KOPT-K1 (cell line): ENCODE measurements around the gene C2CD2.

Experiments used
- H3K27ac ChIP-seq: fragments of 200-600 bp; sonication (generic); 2 replicates; pipeline ENCODE4 v1.5.1; 2016; ENCODE audit warnings: antibody characterized with exemption, mild to moderate bottlenecking, low read depth, low read length; ENCODE audit not compliant: poor library complexity, severe bottlenecking
- H3K36me3 ChIP-seq: fragments of 200-600 bp; sonication (generic); 2 replicates; pipeline ENCODE4 v1.5.1; 2017; ENCODE audit warnings: antibody characterized with exemption, mild to moderate bottlenecking, low read length, moderate library complexity; ENCODE audit not compliant: insufficient read depth
- H3K9me3 ChIP-seq: fragments of 200-600 bp; sonication (generic); 2 replicates; pipeline ENCODE4 v1.5.1; 2017; ENCODE audit warnings: antibody characterized with exemption, low read length, mild to moderate bottlenecking; ENCODE audit not compliant: insufficient read depth, poor library complexity, severe bottlenecking

Gene C2CD2

DNA sequence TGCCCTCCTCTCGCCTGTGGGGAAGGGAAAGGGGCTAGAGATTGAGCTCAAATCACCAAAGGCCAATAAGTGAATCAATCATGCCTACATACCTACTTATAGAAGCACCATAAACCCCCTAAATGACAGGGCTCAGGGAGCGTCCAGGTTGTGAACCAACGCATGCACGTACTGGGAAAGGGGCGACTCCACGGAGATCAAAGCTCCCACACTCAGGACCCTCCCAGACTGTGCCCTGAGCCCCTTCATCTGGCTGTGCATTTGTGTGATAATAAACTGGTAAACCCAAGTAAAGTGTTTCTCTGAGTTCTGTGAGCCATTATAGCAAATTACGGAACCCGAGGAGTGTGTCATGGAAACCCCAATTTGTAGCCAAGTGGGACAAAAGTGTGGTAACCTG is 50.9 kb downstream of the C2CD2 start:
- H3K36me3 ChIP-seq = no peaks in the 10 kb centered on the region

GRCh38 chr21:41901782-41902181 is 52.0 kb downstream of the C2CD2 start:
- H3K36me3 ChIP-seq = no peaks in the 10 kb centered on the region
- no peaks in the 10 kb centered on the region for H3K9me3 ChIP-seq
- H3K27ac ChIP-seq = peak overlapping the region; percentile 97

More for the DNA sequence above, 50.9 kb downstream of the C2CD2 start:
- H3K27ac ChIP-seq = no peak overlapping the region
- no peaks in the 10 kb centered on the region for H3K9me3 ChIP-seq

DNA sequence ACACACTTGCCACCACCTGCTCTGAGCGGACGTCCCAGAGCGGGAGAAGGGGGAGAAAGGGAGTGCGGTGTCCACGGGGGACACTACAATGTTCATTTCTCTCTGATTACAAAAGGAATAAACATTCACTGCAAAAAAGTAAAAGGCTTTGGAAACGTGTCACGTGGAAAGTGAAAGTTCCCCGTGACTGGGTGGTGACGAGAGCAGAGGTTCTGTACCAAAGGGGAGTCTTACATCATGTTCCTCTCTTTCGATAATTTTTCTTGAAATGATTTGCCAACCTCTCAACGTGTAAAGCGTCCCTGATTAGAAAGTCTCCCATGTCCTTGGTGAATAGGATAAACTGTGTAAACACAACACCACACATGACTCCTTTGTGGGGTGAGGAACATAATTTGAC is 52.7 kb downstream of the C2CD2 start:
- H3K9me3 ChIP-seq = no peaks in the 10 kb centered on the region
- no peaks in the 10 kb centered on the region for H3K36me3 ChIP-seq
- peak overlapping the region; percentile 97 for H3K27ac ChIP-seq

- H3K9me3 ChIP-seq = no peaks in the 10 kb centered on the region
- H3K27ac ChIP-seq = peak overlapping the region; percentile 97
- no peaks in the 10 kb centered on the region for H3K36me3 ChIP-seq
Observed at GRCh38 chr21:41900401-41900800, 53.4 kb downstream of the C2CD2 start.

GRCh38 chr21:41899426-41900202 is 54.2 kb downstream of the C2CD2 start:
- no peaks in the 10 kb centered on the region for H3K9me3 ChIP-seq
- peak overlapping the region; percentile 97 for H3K27ac ChIP-seq
- H3K36me3 ChIP-seq = no peaks in the 10 kb centered on the region

DNA sequence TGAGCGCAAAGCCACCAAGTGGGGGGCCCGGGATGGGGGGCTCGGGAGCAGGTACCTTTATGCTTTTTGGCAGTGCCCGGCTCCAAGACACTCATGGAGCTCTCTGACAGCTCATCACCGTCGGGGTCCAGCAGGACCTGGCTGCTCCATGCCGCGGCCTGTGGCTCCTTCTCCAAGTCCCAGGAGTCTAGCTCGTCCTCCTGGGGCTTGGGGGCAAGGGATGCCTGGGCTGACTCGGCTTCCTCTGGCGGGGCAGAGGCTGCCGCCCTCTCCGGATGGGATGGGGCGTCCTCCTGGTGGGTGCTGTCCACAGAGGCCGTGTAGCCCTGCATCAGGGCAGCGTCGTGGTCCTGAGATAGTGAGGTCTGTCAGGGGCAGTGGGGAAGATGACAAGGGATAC is 54.8 kb downstream of the C2CD2 start:
- Histone ChIP-seq H3K36me3 (no peaks in the 10 kb centered on the region), H3K9me3 (no peaks in the 10 kb centered on the region), H3K27ac (peak overlapping the region; percentile 97)

- Histone ChIP-seq H3K27ac (peak overlapping the region; percentile 97), H3K9me3 (no peaks in the 10 kb centered on the region), H3K36me3 (no peaks in the 10 kb centered on the region)
Observed at GRCh38 chr21:41897700-41898099, 56.1 kb downstream of the C2CD2 start.

DNA sequence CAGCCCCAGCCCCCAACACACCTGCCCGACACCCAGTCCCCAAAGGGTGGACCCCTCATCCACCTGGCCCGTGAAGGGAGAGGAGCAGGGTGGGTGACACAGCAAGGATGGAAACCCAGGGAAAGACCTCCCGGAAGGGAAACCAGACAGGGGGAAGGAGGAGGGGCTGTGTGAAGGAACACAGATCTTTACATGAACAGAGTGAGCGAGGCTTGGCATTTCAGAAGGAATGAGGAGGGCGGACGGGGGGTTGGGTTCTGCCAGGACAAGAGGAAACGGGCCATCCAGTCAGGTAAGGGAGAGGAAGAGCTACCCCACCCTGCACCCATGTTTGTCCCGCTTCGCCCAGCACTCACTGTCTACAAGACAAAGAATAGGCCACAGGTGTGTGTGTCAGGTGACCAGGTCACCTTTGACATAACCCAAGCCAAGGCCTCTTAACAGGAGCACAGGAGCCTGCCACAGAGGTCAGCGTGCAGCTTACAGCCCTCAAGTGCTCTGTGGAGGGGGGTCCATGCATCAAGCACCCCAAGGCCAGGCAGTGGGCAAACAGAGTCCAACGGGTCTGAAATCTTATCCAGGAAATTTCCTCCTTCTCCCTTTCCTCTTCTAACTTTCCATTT is 56.7 kb downstream of the C2CD2 start:
- peak overlapping the region; percentile 97 for H3K27ac ChIP-seq
- H3K36me3 ChIP-seq = no peaks in the 10 kb centered on the region
- H3K9me3 ChIP-seq = no peaks in the 10 kb centered on the region

DNA sequence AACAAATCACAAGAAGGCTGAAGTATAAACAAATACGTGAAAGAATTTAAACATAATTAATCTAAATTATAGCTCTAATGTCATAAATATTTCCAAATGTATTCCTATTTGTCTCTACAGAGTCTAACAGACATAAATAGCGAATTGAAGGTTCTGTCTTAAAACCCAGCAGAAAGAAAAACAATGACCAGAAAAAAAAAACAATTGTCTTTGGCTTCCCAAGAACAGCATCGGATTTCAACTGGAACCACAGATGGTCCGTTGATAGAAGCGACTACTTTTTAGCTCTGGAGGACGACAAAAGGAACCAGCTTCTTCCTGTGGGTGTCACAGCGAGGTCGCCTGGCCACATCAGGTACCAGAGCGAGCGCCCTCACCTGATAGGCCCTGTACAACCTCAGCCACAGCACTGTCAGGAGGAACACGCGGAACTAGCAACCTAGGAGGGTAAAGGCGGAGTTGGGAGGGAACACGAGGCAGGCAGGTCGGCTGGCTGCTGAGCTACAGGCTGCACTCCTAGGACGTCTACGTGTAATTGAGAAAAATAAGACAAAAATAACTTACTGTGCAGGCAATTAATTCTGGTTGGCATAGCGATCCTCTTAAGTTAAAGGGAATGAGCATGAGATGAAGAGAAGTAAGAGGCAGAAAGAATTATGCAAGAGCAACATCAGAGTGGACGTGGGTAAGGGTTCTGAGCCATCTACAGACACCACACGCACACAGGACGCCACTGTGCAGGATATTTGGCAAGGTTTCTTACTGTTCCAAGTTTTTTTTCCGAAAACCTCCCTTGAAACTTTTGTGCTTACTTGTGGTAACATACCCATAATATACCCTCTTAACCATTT is 58.0 kb downstream of the C2CD2 start:
- H3K9me3 ChIP-seq = no peaks in the 10 kb centered on the region

DNA sequence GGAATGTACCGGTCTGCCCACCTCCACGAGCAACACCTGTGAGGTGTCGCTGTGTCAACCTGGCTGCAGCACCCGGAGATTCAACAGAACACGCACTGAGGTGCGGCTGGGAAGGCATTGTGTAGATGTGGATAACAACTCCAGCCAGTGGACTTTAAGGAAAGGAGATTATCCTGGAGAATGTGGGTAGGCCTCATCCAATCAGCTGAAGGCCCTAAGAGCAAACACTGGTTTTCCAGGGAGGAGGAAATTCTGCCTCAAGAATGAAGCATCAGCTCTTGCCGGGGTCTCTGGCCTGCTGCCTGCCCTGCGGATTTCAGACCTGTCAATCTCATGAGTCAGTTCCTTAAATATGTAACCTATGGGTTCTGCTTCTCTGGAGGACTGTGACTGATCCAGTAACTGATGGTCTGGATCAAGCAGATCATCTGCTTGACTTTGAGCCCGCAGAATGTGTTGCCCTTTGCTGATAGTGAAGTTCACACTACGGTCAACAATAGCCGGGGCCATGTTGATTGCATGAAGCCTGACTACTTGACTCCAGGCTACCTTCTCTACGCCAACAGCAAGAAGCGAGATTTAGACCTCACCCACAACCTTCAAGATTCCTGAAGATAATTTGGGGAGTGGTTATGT is 58.8 kb downstream of the C2CD2 start:
- Histone ChIP-seq H3K27ac (peak overlapping the region; percentile 97), H3K36me3 (no peaks in the 10 kb centered on the region), H3K9me3 (no peaks in the 10 kb centered on the region)

More for the DNA sequence above, 58.0 kb downstream of the C2CD2 start:
- peak overlapping the region; percentile 97 for H3K27ac ChIP-seq
- no peaks in the 10 kb centered on the region for H3K36me3 ChIP-seq

GRCh38 chr21:41894511-41894910 is 59.3 kb downstream of the C2CD2 start:
- H3K27ac ChIP-seq = peak overlapping the region; percentile 97
- H3K36me3 ChIP-seq = no peaks in the 10 kb centered on the region
- H3K9me3 ChIP-seq = no peaks in the 10 kb centered on the region

DNA sequence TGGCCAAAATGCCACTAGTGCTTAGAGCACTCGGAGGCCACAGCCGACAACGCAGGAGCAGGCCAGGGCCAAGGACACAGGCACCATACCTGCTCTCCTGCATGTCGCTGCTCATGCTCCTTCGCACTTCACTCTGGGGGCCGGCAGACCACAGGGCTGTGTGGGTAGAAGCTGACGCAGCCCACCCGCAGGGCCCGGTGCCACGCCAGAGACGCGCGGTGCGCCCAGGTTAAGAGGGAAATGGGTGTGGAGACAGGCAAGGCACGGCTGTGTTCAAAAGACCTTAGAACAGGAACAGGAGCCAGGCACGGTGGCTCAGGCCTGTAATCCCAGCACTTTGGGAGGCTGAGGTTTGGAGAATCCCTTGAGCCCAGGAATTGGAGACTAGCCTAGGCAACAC is 61.1 kb downstream of the C2CD2 start:
- Histone ChIP-seq H3K27ac (no peak overlapping the region), H3K36me3 (peaks cover 7% of the 10 kb centered on the region; the same call in 1 of the 2 replicates), H3K9me3 (no peaks in the 10 kb centered on the region)

DNA sequence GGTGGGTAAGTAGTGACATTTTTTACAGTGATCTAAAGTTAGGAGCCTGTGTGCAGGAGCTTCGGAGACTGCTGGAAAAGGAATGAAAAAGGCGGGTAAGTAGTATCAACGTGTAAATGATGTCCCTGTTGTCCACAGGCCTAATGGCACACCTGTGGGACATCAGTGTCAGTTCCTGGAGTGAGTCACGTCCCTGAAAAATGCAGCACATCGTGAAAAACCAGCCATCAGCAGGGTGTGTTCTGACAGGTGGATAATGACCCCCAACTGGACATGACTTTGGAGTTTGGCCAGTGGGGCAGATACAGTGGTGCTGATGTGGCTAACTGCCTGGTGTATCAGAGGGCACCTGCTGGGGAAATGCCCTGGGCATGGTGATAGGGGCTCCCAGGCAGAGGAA is 62.7 kb downstream of the C2CD2 start:
- Histone ChIP-seq H3K36me3 (peaks cover 7% of the 10 kb centered on the region; the same call in 1 of the 2 replicates), H3K9me3 (no peaks in the 10 kb centered on the region), H3K27ac (no peak overlapping the region)

DNA sequence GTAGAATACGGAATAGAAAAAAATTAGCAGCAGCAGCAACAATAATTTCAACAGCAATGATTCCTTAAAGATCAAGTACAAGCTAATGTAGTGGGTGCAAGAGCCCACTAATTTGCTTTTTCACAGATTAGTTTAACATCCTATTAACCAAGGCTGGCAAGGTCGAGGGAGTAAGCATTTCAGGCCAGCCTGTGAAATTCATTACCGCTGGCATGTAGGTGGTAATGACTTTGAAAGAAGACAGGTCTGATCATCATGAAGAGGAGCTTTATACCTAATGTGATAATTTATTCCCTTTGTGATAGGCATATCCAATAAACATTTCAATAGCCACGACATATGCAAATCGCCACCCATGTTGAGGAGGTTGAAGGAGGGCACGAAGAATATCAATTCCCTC is 63.5 kb downstream of the C2CD2 start:
- peaks cover 7% of the 10 kb centered on the region; the same call in 1 of the 2 replicates for H3K36me3 ChIP-seq
- no peak overlapping the region for H3K27ac ChIP-seq
- H3K9me3 ChIP-seq = no peaks in the 10 kb centered on the region
